NCI-H2029 (cell line): ENCODE measurements around the gene MS4A8.
A peak's percentile ranks its signal among the peaks of the same experiment; 100 is the strongest.

Experiments used
- DNase-seq: peaks from one replicate; lab custom pipeline; 2025; lab: John Stamatoyannopoulos, UW

MS4A8 gene

GRCh38 chr11:60764879-60765278, 65.5 kb downstream of the MS4A8 start:
- peak; percentile 73 for DNase-seq

DNA sequence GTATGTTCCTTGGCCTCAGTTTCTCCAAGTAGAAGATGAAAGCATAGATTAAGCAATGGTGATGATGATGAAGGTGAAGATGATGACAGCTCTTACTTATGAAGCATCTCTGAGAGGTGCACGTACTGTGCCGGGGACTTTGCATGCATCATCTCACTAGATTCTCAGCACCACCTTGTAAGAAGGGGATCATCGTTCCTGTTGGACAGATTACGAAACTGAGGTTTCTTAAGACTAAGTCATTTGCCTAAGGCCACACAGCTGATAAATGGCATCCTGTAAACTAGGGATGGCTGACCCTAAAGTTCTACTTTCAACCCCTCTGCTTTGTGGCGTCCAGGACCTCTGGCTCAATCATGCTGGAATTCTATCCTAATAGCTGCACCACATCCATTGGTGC, 65.9 kb downstream of the MS4A8 start:
- no peak for DNase-seq
